Keratinocyte (primary cell): ENCODE data around the gene AFDN.
A peak's percentile ranks its signal among the peaks of the same experiment; 100 is the strongest.

ENCODE experiments used
- CTCF ChIP-seq, 3 experiments: IDR thresholded peaks in 1 of 3; conservative IDR thresholded peaks in 1 of 3; optimal IDR thresholded peaks in 1 of 3; 2 replicates in 2 of 3; 3 replicates in 1 of 3; pipeline versions ENCODE3 to v1.5.1; 2011; ENCODE audit warnings: low read length in 3 of 3, mild to moderate bottlenecking in 3 of 3, moderate library complexity in 2 of 3, control low read depth in 1 of 3, inconsistent platforms in 1 of 3; ENCODE audit not compliant: insufficient read depth in 2 of 3; ENCODE audit errors: extremely low read depth in 1 of 3
- EZH2 ChIP-seq: IDR thresholded peaks from one replicate; pipeline ENCODE4 v1.6.1; 2012; ENCODE audit warnings: inconsistent platforms, mild to moderate bottlenecking, low read length, moderate library complexity

- TF ChIP-seq CTCF (optimal IDR thresholded peaks at IDR 0.05 in 1 of 3, IDR thresholded peaks at IDR 0.05 in 1 of 3, conservative IDR thresholded peaks at IDR 0.05 in 1 of 3; ENCODE audit: extremely low read depth in 1 of 3, insufficient read depth in 2 of 3, low read length in 3 of 3) (peak; percentile 55 to 64 (median 63)), EZH2 (no peak)
Measured at GRCh38 chr6:167968091-167968490, 141.4 kb downstream of the AFDN start.
